DMS 273 treated with DMSO at 0.1 percent for 48 hours (cell line): Measurements from ENCODE around the gene SCAF1.

ENCODE experiments used
- DNase-seq: peaks from one replicate; lab custom pipeline; 2025; lab: John Stamatoyannopoulos, UW

SCAF1 gene

GRCh38 chr19:49666120-49666444, 24.1 kb downstream of the SCAF1 start:
- no peak for DNase-seq

GRCh38 chr19:49667473-49667872, 25.5 kb downstream of the SCAF1 start:
- DNase-seq = no peak

- no peak for DNase-seq
These were observed 27.5 kb downstream of the SCAF1 start for GRCh38 chr19:49669516-49669915.

- peak; percentile 27 for DNase-seq
These were observed 30.3 kb downstream of the SCAF1 start for GRCh38 chr19:49672131-49672919.

GRCh38 chr19:49676136-49676783, 34.3 kb downstream of the SCAF1 start:
- peak; percentile 88 for DNase-seq

GRCh38 chr19:49676784-49677230, 34.8 kb downstream of the SCAF1 start:
- peak; percentile 100 for DNase-seq

GRCh38 chr19:49677231-49677900, 35.4 kb downstream of the SCAF1 start, which contains the start of gene PRMT1:
TSS of gene PRMT1 (plus strand) at chr19:49677271. CDS start at chr19:49677281, 10 bp downstream.
- no peak for DNase-seq

GRCh38 chr19:49677901-49678674, 36.1 kb downstream of the SCAF1 start:
- peak; percentile 26 for DNase-seq

- no peak for DNase-seq
These were observed 37.2 kb downstream of the SCAF1 start for GRCh38 chr19:49678985-49679770.

- DNase-seq = no peak
These were observed 37.9 kb downstream of the SCAF1 start for GRCh38 chr19:49679771-49680413.

- peak; percentile 65 for DNase-seq
These were observed 38.7 kb downstream of the SCAF1 start for GRCh38 chr19:49680421-49681351.

GRCh38 chr19:49681830-49682229, 39.8 kb downstream of the SCAF1 start:
- DNase-seq = no peak

GRCh38 chr19:49682274-49682673, 40.3 kb downstream of the SCAF1 start:
- DNase-seq = no peak

GRCh38 chr19:49683814-49684250, 41.8 kb downstream of the SCAF1 start:
- DNase-seq = no peak

- DNase-seq = no peak
These were observed 42.4 kb downstream of the SCAF1 start for GRCh38 chr19:49684251-49684982.

- no peak for DNase-seq
These were observed 43.1 kb downstream of the SCAF1 start for GRCh38 chr19:49684983-49685553.

GRCh38 chr19:49685845-49686332, 43.9 kb downstream of the SCAF1 start:
- DNase-seq = no peak

GRCh38 chr19:49686503-49687088, 44.6 kb downstream of the SCAF1 start:
- DNase-seq = no peak
